Common myeloid progenitor, CD34-positive (primary cell): ENCODE results near the gene NOXO1.

Experiments used
- CTCF ChIA-PET: fragments of 350-600 bp; sonication (Branson Sonifier 250); formaldehyde crosslinking; loops from one replicate; lab custom pipeline; 2021; ENCODE audit warnings: antibody characterized with exemption; lab: Charles Lee
- POLR2A ChIA-PET: fragments of 350-600 bp; sonication (Branson Sonifier 250); formaldehyde crosslinking; loops from one replicate; lab custom pipeline; 2021; ENCODE audit warnings: antibody characterized with exemption; lab: Charles Lee
- DNase-seq, 3 donors: peaks; one replicate each; pipeline versions ENCODE4 v3.0.0 to v3.0.0-alpha.2; 2013
- H3K27ac ChIP-seq, 2 experiments: 1 replicate in 1 of 2; 2 replicates in 1 of 2; pipeline ENCODE4 v1.7.0; 2013; ENCODE audit warnings: inconsistent platforms in 2 of 2, low read length in 2 of 2, mild to moderate bottlenecking in 2 of 2, low read depth in 1 of 2, moderate library complexity in 1 of 2; ENCODE audit not compliant: severe bottlenecking in 2 of 2, insufficient read depth in 1 of 2, poor library complexity in 1 of 2
- H3K27me3 ChIP-seq, 5 experiments: replicated peaks in 2 of 5; 1 replicate in 3 of 5; 2 replicates in 2 of 5; pipeline versions ENCODE4 v1.6.1 to v1.7.0; 2013; ENCODE audit warnings: low read length in 4 of 5, mild to moderate bottlenecking in 2 of 5, moderate library complexity in 2 of 5, inconsistent platforms in 1 of 5; ENCODE audit not compliant: insufficient read depth in 5 of 5, control insufficient read depth in 4 of 5
- H3K36me3 ChIP-seq, 4 experiments: 1 replicate in 2 of 4; 2 replicates in 2 of 4; pipeline versions ENCODE4 v1.6.1 to v1.7.0; 2013; ENCODE audit warnings: low read length in 3 of 4, control low read depth in 1 of 4, mild to moderate bottlenecking in 1 of 4; ENCODE audit not compliant: control insufficient read depth in 4 of 4, insufficient read depth in 4 of 4
- H3K4me1 ChIP-seq, 4 experiments: 1 replicate in 3 of 4; 2 replicates in 1 of 4; pipeline versions ENCODE4 v1.6.1 to v1.7.1; 2013; ENCODE audit warnings: low read length in 3 of 4, mild to moderate bottlenecking in 3 of 4, control low read depth in 1 of 4, inconsistent platforms in 1 of 4, moderate library complexity in 1 of 4; ENCODE audit not compliant: control insufficient read depth in 4 of 4, insufficient read depth in 4 of 4; ENCODE audit errors: control extremely low read depth in 1 of 4
- H3K4me3 ChIP-seq, 7 experiments: 1 replicate in 4 of 7; 2 replicates in 3 of 7; pipeline versions ENCODE4 v1.5.1 to v1.7.0; 2013; ENCODE audit warnings: mild to moderate bottlenecking in 7 of 7, low read length in 6 of 7, moderate library complexity in 6 of 7, inconsistent platforms in 2 of 7, low read depth in 2 of 7, control low read depth in 1 of 7; ENCODE audit not compliant: insufficient read depth in 4 of 7, control insufficient read depth in 1 of 7; ENCODE audit errors: extremely low read depth in 1 of 7
- H3K9me3 ChIP-seq, 5 experiments: 1 replicate in 4 of 5; 2 replicates in 1 of 5; pipeline versions ENCODE4 v1.6.1 to v1.7.1; 2013; ENCODE audit warnings: low read length in 4 of 5, mild to moderate bottlenecking in 2 of 5, inconsistent platforms in 1 of 5, low read depth in 1 of 5, moderate library complexity in 1 of 5; ENCODE audit not compliant: control insufficient read depth in 4 of 5, insufficient read depth in 2 of 5; ENCODE audit errors: control extremely low read depth in 1 of 5
- WGBS: methylation state at CpG from one replicate; pipeline ENCODE4 v1.1.5; 2013; ENCODE audit not compliant: insufficient coverage; 5-methylcytosine and 5-hydroxymethylcytosine counted together

Gene NOXO1

DNA sequence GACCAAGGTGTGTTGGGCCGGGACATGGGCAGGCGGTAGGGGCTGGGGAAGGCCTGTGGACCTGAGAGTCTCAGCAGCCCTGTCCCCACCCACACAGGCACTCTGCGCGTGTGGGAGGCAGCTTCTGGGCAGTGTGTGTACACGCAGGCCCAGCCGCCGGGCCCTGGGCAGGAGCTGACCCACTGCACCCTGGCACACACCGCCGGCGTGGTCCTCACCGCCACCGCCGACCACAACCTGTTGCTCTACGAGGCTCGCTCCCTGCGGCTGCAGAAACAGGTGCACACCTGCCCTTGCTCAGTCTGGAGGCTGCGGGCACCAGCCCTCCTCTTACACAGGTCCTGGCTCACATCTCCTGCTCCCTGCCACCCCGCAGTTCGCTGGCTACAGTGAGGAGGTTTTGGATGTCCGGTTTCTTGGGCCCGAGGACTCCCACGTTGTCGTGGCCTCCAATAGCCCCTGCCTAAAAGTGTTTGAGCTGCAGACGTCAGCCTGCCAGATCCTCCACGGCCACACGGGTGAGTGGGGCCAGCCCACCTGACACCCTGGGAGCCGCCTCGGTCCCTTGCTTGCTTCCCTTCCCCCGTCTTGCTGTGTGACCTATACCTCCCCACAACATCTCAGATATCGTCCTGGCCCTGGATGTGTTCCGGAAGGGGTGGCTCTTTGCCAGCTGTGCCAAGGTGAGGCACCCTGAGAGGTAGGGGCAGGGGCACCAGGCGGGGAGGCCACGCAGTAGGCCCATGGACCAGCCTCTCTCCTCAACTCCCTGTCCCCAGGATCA lies 5.6 kb downstream of the NOXO1 start:
- Histone ChIP-seq H3K4me3 (no peak overlapping the region), H3K36me3 (peaks cover 2 to 49% (median 37%) of the 10 kb centered on the region in 4 experiments), H3K4me1 (peaks cover 0 to 28% (median 26%) of the 10 kb centered on the region in 4 experiments), H3K9me3 (peaks cover 0 to 3% (median 0%) of the 10 kb centered on the region in 5 experiments), H3K27me3 (peaks cover 0 to 33% (median 10%) of the 10 kb centered on the region in 5 experiments), H3K27ac (no peak overlapping the region)
- POLR2A ChIA-PET = interaction anchor here (1.4 kb wide), 1 partner anchor 11 kb away, joined by 6 read pairs; the partner anchor contains the start of gene RPS2
- no peak for DNase-seq
- WGBS = 97% methylated on average over 25 of the region's 33 CpGs
- CTCF ChIA-PET = interaction anchor here (1.6 kb wide), 1 partner anchor 28 kb away, joined by 6 read pairs; no protein-coding TSS in a partner anchor

DNA sequence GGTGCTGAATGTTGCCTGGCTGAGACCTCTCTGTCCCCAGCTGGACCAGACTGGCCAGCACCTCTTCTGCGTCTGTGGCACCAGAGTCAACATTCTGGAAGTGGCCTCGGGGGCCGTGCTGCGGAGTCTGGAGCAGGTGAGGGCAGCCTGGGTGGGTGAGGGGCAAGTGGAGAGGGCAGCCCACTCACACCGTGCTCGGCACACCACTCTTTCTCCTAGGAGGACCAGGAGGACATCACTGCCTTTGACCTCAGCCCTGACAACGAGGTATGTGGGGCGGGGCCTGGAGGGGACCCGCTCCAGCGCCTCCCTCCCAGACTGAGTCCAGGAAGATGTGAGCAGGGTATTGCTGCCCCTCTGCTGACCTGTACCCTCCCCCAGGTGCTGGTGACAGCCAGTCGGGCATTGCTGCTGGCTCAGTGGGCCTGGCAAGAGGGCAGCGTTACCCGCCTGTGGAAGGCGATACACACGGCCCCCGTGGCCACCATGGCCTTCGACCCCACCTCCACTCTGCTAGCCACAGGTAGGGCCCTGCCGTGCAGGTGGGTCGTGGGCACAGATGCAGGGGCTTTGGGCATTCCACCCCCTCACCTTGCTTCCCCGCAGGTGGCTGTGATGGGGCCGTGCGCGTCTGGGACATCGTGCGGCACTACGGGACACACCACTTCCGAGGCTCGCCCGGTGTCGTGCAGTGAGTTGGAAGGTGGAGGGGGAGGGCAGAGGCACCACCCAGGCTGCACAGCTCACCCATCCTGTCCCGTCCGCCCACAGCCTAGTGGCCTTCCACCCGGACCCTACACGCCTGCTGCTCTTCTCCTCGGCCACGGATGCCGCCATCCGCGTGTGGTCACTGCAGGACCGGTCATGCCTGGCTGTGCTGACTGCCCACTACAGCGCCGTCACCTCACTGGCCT lies 6.9 kb downstream of the NOXO1 start:
- CTCF ChIA-PET = no interaction called here
- H3K9me3 ChIP-seq = peaks cover 0 to 3% (median 0%) of the 10 kb centered on the region in 5 experiments
- H3K27ac ChIP-seq = no peak overlapping the region
- peaks cover 0 to 24% (median 22%) of the 10 kb centered on the region in 4 experiments for H3K4me1 ChIP-seq
- POLR2A ChIA-PET = interaction anchor here (1.4 kb wide), 1 partner anchor 10 kb away, joined by 6 read pairs; the partner anchor contains the start of gene RPS2
- H3K4me3 ChIP-seq = no peak overlapping the region
- whole genome bisulfite sequencing = 99% methylated on average over 30 of the region's 42 CpGs
- peaks cover 2 to 49% (median 37%) of the 10 kb centered on the region in 4 experiments for H3K36me3 ChIP-seq
- H3K27me3 ChIP-seq = peaks cover 0 to 21% (median 3%) of the 10 kb centered on the region in 5 experiments
- DNase-seq = no peak

DNA sequence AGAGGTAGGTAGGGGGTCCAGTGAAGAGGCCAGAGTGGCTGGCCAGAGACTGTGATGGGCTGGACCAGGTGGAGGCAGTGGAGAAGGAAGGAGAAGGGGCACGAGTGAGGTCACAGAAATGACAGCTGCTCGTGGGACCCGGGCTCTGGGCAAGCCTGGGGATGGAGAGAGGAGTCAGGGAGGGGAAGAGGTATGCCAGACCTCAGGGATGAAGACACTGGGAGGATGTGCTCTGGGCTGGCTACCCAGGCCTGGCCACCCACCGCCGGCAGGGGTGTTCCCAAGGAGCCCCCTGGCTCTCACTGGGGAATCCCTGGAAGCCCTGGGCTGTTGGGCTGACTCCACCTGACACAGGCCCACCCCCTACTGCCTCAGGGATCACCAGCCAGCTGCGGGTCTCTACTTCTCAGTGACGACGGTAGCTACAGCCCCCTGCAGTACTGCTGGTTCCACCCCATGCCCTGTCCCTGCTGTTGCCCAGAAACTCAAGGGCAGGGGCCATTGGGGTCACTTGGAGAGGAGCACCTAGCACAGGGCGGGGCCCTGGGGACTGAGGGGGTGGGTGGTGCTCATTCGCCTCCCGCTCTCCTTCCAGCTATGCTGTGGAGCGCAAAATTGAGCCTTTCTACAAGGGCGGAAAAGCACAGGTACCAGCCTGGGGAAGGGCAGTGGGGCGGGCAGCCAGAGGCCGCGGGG lies 7.7 kb downstream of the NOXO1 start:
- Histone ChIP-seq H3K4me1 (peaks cover 0 to 24% (median 19%) of the 10 kb centered on the region in 4 experiments), H3K36me3 (peaks cover 2 to 45% (median 35%) of the 10 kb centered on the region in 4 experiments), H3K27me3 (peaks cover 0 to 13% (median 3%) of the 10 kb centered on the region in 5 experiments), H3K4me3 (no peak overlapping the region), H3K27ac (no peak overlapping the region), H3K9me3 (peaks cover 0 to 3% (median 0%) of the 10 kb centered on the region in 5 experiments)
- ChIA-PET POLR2A (interaction anchor here (0.6 kb wide), 1 partner anchor 241 kb away, joined by 3 read pairs; the partner anchor contains the start of gene PGP), CTCF (no interaction called here)
- WGBS = 99% methylated on average over 15 of the region's 16 CpGs
- DNase-seq = no peak

DNA sequence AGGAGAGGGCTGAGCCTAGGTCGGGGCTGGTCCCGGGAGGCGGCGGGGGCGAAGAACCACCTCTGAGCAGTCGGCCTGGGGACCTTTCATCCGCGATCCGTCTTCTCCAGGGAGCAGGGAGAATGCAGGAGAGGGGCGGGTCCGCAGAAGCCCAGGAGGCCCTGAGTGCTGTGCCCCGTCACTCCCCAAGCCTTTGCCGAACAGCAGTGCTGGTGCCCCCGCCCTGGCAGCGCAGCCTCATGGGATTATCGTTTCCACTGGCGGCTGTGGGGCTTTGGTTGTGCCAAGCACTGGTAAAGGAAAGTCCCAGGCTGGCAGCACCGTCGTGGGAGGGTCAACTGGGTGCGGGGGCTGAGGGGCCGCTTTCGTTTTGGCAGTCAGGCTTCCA lies 8.8 kb downstream of the NOXO1 start:
- ChIA-PET POLR2A (interaction anchor here (1.2 kb wide), 1 partner anchor 12 kb away, joined by 5 read pairs; no protein-coding TSS in a partner anchor), CTCF (no interaction called here)
- WGBS = 4% methylated on average over 21 of the region's 22 CpGs

DNA sequence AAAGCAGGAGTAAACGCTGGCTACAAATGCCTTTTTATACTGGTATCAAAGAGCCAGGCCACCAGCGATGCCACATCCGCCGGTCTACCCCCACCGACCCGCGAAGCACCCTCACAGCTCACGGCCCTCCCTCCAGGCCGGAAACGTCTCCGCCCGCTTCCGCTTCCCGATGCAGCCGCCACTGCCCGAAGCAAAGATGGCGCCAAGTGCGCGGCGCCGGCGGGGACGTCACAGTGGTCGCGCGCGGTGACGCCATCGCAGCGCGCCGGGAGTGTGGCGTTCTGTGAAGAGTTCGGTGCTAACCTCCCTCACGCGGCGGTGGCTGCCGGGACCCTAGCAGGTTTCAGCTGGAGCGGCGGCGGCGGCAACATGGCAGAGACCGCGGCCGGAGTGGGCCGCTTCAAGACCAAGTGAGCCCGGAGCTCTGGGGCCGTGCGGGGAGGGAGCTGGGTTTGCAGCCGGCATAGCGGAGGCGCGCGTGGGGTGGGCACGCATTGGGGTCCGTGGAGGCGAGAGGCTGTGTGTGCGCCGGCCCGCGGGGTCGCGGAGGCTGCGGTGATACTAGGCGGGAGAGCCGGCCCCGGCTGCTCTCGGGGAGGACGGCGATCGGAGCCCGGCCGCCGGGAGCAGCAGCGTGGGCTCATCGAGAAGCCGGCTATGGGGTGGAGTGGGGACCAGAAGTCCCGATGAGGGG lies 9.3 kb downstream of the NOXO1 start, which contains the start of gene TBL3:
Gene TBL3 (plus strand): TSS at position 258 of the 694 bp plus-strand sequence. CDS start 112 bp downstream, at position 370.
- H3K9me3 ChIP-seq = no peaks in the 10 kb centered on the region
- H3K27me3 ChIP-seq = no peaks in the 10 kb centered on the region
- POLR2A ChIA-PET = interaction anchor here (0.8 to 1.2 kb wide), 6 partner anchors 8 to 663 kb away, joined by 3 to 5 read pairs (median 3); partner anchors contain the start of genes GFER and NDUFB10
- CTCF ChIA-PET = interaction anchor here (0.9 to 1.5 kb wide), 4 partner anchors 9 to 109 kb away, joined by 3 to 5 read pairs (median 3); partner anchors contain the start of gene NOXO1
- H3K36me3 ChIP-seq = peaks cover 2 to 28% (median 23%) of the 10 kb centered on the region in 4 experiments
- H3K4me1 ChIP-seq = peaks cover 0 to 24% (median 19%) of the 10 kb centered on the region in 4 experiments
- peak; percentile 97 to 99 (median 99) for DNase-seq
- WGBS = under 1% methylated on average over 78 of the region's 78 CpGs
- H3K4me3 ChIP-seq = peak within 1 kb of the TSS; percentile 75 to 94 (median 85)
- H3K27ac ChIP-seq = peak within 1 kb of the TSS; percentile 66 to 91

More for the DNA sequence above, 8.8 kb downstream of the NOXO1 start:
- H3K9me3 ChIP-seq = no peaks in the 10 kb centered on the region
- peak overlapping the region in 1 of 2 experiments; percentile 91 for H3K27ac ChIP-seq
- H3K4me3 ChIP-seq = peak overlapping the region; percentile 75 to 94 (median 85)
- peaks cover 2 to 34% (median 27%) of the 10 kb centered on the region in 4 experiments for H3K36me3 ChIP-seq
- no peak for DNase-seq
- peaks cover 0 to 24% (median 19%) of the 10 kb centered on the region in 4 experiments for H3K4me1 ChIP-seq
- peaks cover 0 to 2% (median 0%) of the 10 kb centered on the region in 5 experiments for H3K27me3 ChIP-seq
